Stimulated activated naive CD4-positive, alpha-beta T cell treated with Interleukin-2 at 50 U/mL for 16 hours (primary cell): ENCODE data around the gene CDC73.

Source experiments
- DNase-seq: peaks from one replicate; lab custom pipeline; 2025; lab: John Stamatoyannopoulos, UW

Gene CDC73

GRCh38 chr1:193121616-193122593, at the start of gene CDC73:
Gene CDC73, plus strand, starts transcription at chr1:193122031. Its CDS starts 170 bp downstream, at chr1:193122201.
- peak; percentile 99 for DNase-seq

DNA sequence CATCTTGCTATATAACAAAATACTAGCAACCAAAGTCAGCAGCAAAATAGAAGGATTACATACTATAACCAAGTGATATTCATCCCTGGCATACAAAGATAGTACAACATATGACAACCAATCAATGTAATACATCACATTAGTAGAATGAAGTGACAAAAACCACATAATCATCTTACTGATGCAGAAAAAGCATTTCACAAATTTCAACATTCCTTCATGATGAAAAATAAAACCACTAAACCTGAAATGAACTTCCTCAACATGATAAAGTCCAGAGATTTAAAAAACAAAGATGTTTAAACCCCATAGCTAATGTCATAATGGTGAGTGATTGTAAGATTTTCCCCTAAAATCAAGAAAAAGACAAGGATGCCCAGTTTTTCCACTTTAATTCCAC, 43.8 kb upstream of the CDC73 start:
- no peak for DNase-seq

DNA sequence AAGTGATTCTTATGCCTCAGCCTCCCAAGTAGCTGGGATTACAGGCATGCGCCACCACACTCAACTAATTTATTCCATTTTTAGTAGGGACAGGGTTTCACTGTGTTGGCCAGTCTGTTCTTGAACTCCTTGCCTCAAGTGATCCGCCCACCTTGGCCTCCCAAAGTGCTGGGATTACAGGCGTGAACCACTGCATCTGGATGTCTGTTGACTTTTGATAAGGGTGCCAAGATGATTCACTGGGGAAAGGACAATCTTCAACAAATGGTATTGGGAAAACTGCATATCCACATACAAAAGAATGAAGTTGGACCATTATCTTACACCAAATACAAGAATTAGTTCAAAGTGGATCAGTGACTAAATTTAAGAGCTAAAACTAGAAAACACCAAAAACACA, 42.6 kb upstream of the CDC73 start:
- DNase-seq = no peak

DNA sequence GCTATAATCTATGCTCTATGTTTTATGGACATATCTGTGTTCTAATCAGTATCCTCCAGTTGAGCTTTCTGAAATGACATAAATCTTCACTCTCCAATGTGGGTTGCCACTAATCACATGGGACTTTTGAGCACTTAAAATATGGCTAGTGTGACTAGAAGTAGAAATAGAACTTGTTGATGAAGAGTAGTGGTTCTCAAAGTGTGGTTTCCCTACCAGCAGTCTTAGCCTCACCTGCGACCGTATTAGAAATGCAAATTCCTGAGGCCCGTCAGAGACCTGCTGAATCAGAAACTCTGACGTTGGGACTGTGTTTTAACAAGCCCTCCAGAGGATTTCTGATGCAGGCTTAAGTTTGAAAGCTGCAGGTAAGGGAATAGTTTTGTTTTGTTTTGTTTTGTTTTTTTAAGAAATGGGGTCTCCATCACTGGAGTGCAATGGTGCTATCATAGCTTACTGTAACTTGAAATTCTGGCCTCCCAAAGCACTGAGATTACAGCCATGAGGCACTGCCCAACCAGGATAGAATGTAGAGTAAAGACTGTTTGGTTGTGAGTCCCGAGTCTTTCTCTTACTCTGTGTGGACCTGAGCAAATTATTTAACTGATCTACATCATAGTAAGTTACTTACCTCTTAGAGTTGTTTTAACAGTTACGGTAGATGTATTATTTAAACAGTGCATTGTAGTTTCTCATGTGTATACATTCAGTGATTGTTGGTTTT, 38.3 kb upstream of the CDC73 start:
- no peak for DNase-seq

DNA sequence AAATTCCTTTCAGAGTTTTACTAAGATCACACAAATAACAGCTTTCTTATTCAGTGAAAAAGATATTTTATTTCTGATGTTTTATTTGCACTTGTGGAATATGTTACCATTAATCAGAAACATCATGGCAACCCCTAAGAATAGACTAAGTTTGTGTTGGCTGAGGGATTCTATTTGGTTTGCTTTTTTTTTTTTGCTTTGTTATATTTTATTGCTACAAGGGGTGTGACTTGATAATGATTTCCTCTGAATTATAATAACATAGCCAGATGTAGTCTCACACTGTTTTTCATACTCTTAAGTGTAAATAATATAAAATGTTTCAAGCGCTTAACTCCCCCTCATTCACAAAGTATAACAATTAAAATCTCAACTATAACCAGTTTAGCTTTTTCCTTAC, 36.6 kb upstream of the CDC73 start:
- DNase-seq = no peak

GRCh38 chr1:193086342-193086741, 35.5 kb upstream of the CDC73 start:
- DNase-seq = no peak

DNA sequence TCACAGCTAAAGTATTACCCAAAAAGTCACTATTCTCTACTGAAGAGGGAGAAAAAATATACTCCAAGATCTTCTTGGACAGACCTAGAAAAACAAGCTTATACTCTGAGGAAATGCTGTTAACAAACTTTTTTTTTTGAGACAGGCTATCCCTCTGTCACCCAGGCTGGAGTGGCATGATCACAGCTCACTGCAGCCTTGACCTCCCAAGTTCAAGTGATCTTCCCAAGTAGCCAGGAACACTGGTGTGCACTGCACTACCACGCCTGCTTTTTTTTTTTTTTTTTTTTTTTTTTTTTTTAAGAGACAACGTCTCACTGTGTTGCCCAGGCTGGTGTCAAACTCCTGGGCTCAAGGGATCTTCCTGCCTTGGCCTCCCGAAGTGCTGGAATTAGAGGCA, 33.9 kb upstream of the CDC73 start:
- DNase-seq = no peak

DNA sequence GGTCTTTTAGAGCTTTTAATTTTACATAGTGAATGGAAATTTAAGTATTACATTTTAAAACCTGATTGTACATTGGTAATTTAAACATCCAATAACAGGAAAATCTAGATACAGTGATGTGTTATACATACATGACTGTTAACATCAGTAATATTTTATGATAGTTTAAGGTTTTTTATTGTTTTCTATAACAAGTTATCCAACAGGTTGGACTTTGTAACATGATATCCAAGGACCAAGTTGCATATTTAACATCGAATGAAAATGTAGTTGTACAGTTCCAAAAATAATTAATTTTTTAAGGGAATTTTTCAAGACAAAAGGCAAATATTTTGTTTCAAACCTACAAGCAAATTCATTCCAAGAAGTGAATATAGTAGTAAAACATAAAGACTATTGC, 31.0 kb upstream of the CDC73 start:
- DNase-seq = no peak

- DNase-seq = no peak
Observed at GRCh38 chr1:193094112-193094511, 27.7 kb upstream of the CDC73 start.

- DNase-seq = no peak
Observed at GRCh38 chr1:193102662-193103061, 19.2 kb upstream of the CDC73 start.

DNA sequence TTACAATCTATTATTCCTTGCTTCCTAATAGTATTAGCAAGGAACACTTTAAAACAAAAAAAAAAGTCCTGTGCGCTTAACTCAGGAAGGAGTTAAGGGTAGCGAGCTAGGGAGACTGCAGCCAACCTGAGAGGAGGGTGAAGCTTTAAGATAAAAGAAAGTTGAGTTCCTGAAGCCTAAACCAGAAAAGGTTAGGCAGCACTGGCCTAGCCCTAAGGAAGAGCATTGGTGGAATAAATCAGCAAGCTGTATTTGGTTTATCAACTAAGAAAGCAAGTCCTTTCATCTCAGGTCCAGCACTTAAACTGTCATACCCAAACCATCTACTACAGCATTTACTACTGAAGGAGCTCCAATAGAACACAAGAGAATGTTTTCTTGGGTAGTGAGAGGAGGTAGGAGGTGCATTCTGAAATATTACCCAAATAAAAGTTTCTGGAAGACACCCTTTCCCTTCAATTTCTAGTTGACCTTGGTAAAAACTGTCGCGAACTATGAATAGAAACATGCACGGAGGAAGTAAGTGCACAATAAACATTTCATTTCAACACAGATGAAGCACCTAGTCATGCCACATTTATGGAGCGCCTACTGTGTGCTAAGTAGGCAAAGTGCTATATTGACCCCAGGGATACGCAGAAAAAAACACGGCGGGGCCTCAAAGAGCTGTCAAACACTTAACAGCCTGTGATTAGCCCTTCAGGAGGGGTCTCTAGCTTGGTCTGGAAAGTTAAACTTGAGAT, 17.9 kb upstream of the CDC73 start:
- DNase-seq = no peak

- peak; percentile 3 for DNase-seq
Observed at GRCh38 chr1:193104502-193104906, 17.3 kb upstream of the CDC73 start.

GRCh38 chr1:193104907-193105820, 16.7 kb upstream of the CDC73 start, which contains the start of gene GLRX2:
Gene GLRX2, minus strand, starts transcription at chr1:193105414. Its CDS starts 32 bp downstream, at chr1:193105382.
- DNase-seq = peak; percentile 58

GRCh38 chr1:193105821-193106177, 16.0 kb upstream of the CDC73 start:
- DNase-seq = no peak

DNA sequence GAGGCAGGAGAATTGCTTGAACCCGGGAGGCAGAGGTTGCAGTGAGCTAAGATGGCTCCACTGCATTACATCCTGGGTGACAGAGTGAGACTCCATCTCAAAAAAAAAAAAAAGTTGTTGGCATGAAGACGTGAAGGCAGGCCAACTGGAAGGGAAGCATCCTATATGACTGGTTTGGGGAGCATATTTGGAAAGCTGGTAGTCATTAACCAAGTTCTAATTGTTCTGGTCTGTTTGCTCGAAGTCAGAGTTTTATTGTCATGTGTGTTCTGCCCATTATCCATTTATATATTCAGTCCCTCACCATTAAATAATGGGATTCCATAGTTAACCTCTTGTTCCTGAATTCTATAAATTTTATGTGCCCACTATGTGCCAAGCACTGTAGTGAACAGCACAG, 13.4 kb upstream of the CDC73 start:
- DNase-seq = no peak

DNA sequence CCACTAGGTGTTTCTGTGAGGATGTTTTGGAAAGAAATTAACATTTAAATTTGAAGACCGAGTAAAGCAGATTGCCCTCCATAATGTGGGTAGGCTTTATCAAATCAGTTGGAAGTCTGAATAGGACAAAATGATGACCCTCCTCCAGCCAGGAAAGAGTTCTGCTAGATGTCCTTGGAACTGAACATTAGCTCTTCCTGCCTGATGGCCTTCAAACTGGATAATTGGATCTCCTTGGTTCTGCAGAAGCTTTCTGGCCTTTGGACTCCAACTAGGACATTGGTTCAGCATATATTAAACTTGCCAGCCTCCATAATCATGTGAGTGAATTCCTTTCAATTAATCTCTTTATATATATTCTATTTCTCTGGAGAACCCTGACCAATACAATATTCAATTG, 12.2 kb upstream of the CDC73 start:
- DNase-seq = no peak

DNA sequence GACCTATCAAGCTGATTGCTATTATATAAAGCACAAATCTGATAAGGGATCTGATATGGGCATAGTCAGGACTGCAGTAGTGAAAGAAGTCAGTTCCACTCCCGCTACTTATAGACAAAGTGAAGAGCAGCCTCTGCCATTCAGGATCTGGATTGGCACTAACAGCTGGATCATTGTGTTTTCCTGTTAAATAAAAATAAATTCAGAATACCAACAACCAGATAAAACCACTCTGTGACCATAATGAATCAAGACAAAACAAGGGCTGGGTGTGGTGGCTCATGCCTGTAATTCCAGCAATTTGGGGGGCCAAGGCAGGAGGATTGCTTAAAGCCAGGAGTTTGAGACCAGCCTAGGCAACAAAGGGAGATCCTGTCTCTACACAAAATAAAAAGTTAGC, 11.6 kb upstream of the CDC73 start:
- no peak for DNase-seq

- DNase-seq = no peak
Observed at GRCh38 chr1:193110864-193111263, 11.0 kb upstream of the CDC73 start.

- no peak for DNase-seq
Observed at GRCh38 chr1:193111641-193112090, 10.2 kb upstream of the CDC73 start.

GRCh38 chr1:193113258-193113991, 8.4 kb upstream of the CDC73 start:
- DNase-seq = no peak

DNA sequence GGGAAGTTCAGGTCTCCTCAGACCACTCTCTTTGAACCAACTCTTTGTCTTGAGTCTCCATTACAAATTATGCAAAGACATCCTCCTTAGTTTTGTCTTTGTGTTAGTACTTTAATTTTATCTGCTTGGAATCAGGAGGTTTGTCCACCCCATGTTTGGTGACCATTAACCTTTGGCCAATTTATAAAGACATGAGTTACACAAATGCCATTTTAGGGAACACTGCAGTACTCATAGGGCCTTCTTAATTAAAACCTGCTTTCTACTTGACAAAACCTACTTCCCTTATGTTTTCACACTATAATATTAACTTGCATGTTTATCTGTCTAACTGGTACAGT, 7.9 kb upstream of the CDC73 start:
- no peak for DNase-seq
